ENCODE results near the gene NF2. TPM values are rescaled to one million over a fixed set of nuclear protein-coding genes. Genes with fewer than 3 reads are reported as not detected.

The NF2 gene
- total RNA-seq, 1 donor from 2014 or later: 48.4 TPM

- no peak overlapping the region for H3K4me3 Mint-ChIP-seq
- H3K9me3 Mint-ChIP-seq: no peaks in the 10 kb centered on the region
- H3K36me3 Mint-ChIP-seq (ENCODE audit: low read depth): peaks cover 3% of the 10 kb centered on the region
- H3K4me1 Mint-ChIP-seq: peaks cover 4% of the 10 kb centered on the region
- H3K27ac Mint-ChIP-seq (ENCODE audit: unreplicated experiment): no peak overlapping the region
- no peak for TF ChIP-seq CTCF (conservative IDR thresholded peaks at IDR 0.05)
- H3K27me3 Mint-ChIP-seq (ENCODE audit: low read depth): no peaks in the 10 kb centered on the region
- no peak for DNase-seq (ENCODE audit: low read depth, low spot score)
These were observed 36.1 kb upstream of the NF2 start for GRCh38 chr22:29567338-29567737.

- H3K4me1 Mint-ChIP-seq: peaks cover 4% of the 10 kb centered on the region
- H3K9me3 Mint-ChIP-seq: no peaks in the 10 kb centered on the region
- H3K4me3 Mint-ChIP-seq: no peak overlapping the region
- DNase-seq (ENCODE audit: low read depth, low spot score): no peak
- no peak overlapping the region for H3K27ac Mint-ChIP-seq (ENCODE audit: unreplicated experiment)
- H3K27me3 Mint-ChIP-seq (ENCODE audit: low read depth): no peaks in the 10 kb centered on the region
- no peak for TF ChIP-seq CTCF (conservative IDR thresholded peaks at IDR 0.05)
- peaks cover 3% of the 10 kb centered on the region for H3K36me3 Mint-ChIP-seq (ENCODE audit: low read depth)
These were observed 34.3 kb upstream of the NF2 start for GRCh38 chr22:29569011-29569678.

GRCh38 chr22:29570456-29570855 is 33.0 kb upstream of the NF2 start:
- no peak for DNase-seq (ENCODE audit: low read depth, low spot score)
- H3K27me3 Mint-ChIP-seq (ENCODE audit: low read depth): no peaks in the 10 kb centered on the region
- H3K27ac Mint-ChIP-seq (ENCODE audit: unreplicated experiment): no peak overlapping the region
- peaks cover 4% of the 10 kb centered on the region for H3K4me1 Mint-ChIP-seq
- peaks cover 3% of the 10 kb centered on the region for H3K36me3 Mint-ChIP-seq (ENCODE audit: low read depth)
- no peak overlapping the region for H3K4me3 Mint-ChIP-seq
- TF ChIP-seq CTCF (conservative IDR thresholded peaks at IDR 0.05): no peak
- H3K9me3 Mint-ChIP-seq: no peaks in the 10 kb centered on the region

- no peak overlapping the region for H3K27ac Mint-ChIP-seq (ENCODE audit: unreplicated experiment)
- H3K36me3 Mint-ChIP-seq (ENCODE audit: low read depth): peaks cover 3% of the 10 kb centered on the region
- no peaks in the 10 kb centered on the region for H3K27me3 Mint-ChIP-seq (ENCODE audit: low read depth)
- no peak for TF ChIP-seq CTCF (conservative IDR thresholded peaks at IDR 0.05)
- no peak overlapping the region for H3K4me3 Mint-ChIP-seq
- no peak for DNase-seq (ENCODE audit: low read depth, low spot score)
- peaks cover 4% of the 10 kb centered on the region for H3K4me1 Mint-ChIP-seq
- H3K9me3 Mint-ChIP-seq: no peaks in the 10 kb centered on the region
These were observed 32.4 kb upstream of the NF2 start for GRCh38 chr22:29570912-29571549.

- no peaks in the 10 kb centered on the region for H3K9me3 Mint-ChIP-seq
These were observed 28.5 kb upstream of the NF2 start for GRCh38 chr22:29574762-29575450.

More at GRCh38 chr22:29574762-29575450, 28.5 kb upstream of the NF2 start:
- Mint-ChIP-seq H3K27me3 (ENCODE audit: low read depth) (no peaks in the 10 kb centered on the region), H3K4me3 (no peak overlapping the region), H3K4me1 (peaks cover 9% of the 10 kb centered on the region), H3K36me3 (ENCODE audit: low read depth) (peaks cover 2% of the 10 kb centered on the region), H3K27ac (ENCODE audit: unreplicated experiment) (peak overlapping the region; percentile 37)
- TF ChIP-seq CTCF (conservative IDR thresholded peaks at IDR 0.05): no peak
- DNase-seq (ENCODE audit: low read depth, low spot score): no peak

Measured in neural crest cell (in vitro differentiated cells).